Right lobe of liver (tissue), 6 donors: ENCODE measurements around the gene THUMPD2. TPM values are rescaled to one million over a fixed set of nuclear protein-coding genes. Genes with fewer than 3 reads are reported as not detected.
"Not testable (repeated sequence)": the region's sequence is repeated elsewhere in the genome, so short reads cannot be mapped to it uniquely, and the experiment has no call there.

Source experiments
- ATAC-seq, 4 donors: fragments of 200-7000 bp; cut with Tn5 transposase; one replicate each; pipeline ENCODE4 v1.9.1; 2020; ENCODE audit warnings: mild to moderate bottlenecking in 4 of 4, moderate library complexity in 4 of 4
- DNase-seq, 3 donors: peaks; one replicate each; pipeline ENCODE4 v3.0.0-alpha.2; 2020
- H3K27ac ChIP-seq, 3 donors: fragments of 200-600 bp; one replicate each; pipeline ENCODE4 v1.8.0; 2022
- H3K27me3 ChIP-seq, 2 donors: fragments of 200-600 bp; one replicate each; pipeline ENCODE4 v1.8.0; 2022
- H3K36me3 ChIP-seq, 4 donors: fragments of 200-600 bp; sonication (generic) in 1 of 4; one replicate each; pipeline versions ENCODE4 v1.5.1 to v1.8.0; 2017 to 2022; ENCODE audit warnings: control low read depth in 1 of 4
- H3K4me1 ChIP-seq, 4 donors: fragments of 200-600 bp; sonication (generic) in 1 of 4; one replicate each; pipeline versions ENCODE4 v1.5.1 to v1.8.0; 2017 to 2022; ENCODE audit warnings: control low read depth in 1 of 4
- H3K4me3 ChIP-seq, 3 donors: fragments of 200-600 bp; one replicate each; pipeline ENCODE4 v1.8.0; 2022
- H3K9me3 ChIP-seq, 4 donors: fragments of 200-600 bp; sonication (generic) in 1 of 4; one replicate each; pipeline versions ENCODE4 v1.5.1 to v1.8.0; 2017 to 2022; ENCODE audit warnings: control low read depth in 1 of 4
- CTCF ChIP-seq, 4 donors: fragments of 200-600 bp in 3 of 4; fragments of 450-650 bp in 1 of 4; IDR thresholded peaks; one replicate each; pipeline versions ENCODE4 v1.5.1 to v1.8.0; 2016 to 2022; ENCODE audit warnings: antibody characterized with exemption in 4 of 4, mild to moderate bottlenecking in 2 of 4
- POLR2A ChIP-seq: fragments of 450-650 bp; IDR thresholded peaks from one replicate; pipeline ENCODE4 v1.6.1; 2017; ENCODE audit warnings: antibody characterized with exemption, mild to moderate bottlenecking
- WGBS: methylation state at CpG from one replicate; pipeline ENCODE4 v1.1.6; 2018; ENCODE audit warnings: low coverage, low lambda C conversion rate; ENCODE audit not compliant: insufficient coverage; ENCODE audit errors: missing lambda C conversion rate; 5-methylcytosine and 5-hydroxymethylcytosine counted together
- intact Hi-C, 2 donors: fragments of 100-400 bp; cut with DNase I; formaldehyde crosslinking; loops; one replicate each; pipeline versions ENCODE4 v1.11.2 to v1.14.1; 2022
- total RNA-seq, 6 experiments: library from RNA; depleted of rRNA in 2 of 6; stranded (reverse); fragments of >200 nt in 2 of 6; fragmentation: NEBNext Ultra II Directional in 3 of 6; extraction: Animal tissue kit (Norgen Biotek cat#: 25700) in 3 of 6; gene quantifications; one replicate each; pipeline versions ENCODE4 v1.1.0 to v1.2.4, GENCODE V29; 2016 to 2023
- donor health status: DM: no; HTN: yes; CAD: no.
- donor health status: DM: no; HTN: no; CAD: no.
- donor health status: DM: no; HTN: no; CAD: no.
- donor health status: DM: no; HTN: yes; CAD: no.
- donor health status: DM: no; HTN: yes; CAD: no.

Gene THUMPD2
- total RNA-seq, 6 experiments from 2014 or later: 1.6 to 4.3 (median 3.4) TPM

GRCh38 chr2:39728941-39729351 is 50.1 kb downstream of the THUMPD2 start:
- no peaks in the 10 kb centered on the region for H3K27me3 ChIP-seq
- peak; percentile 58 to 64 (median 60) for ATAC-seq
- peak in 1 of 3 donors; percentile 33 for DNase-seq
- H3K36me3 ChIP-seq: no peaks in the 10 kb centered on the region
- H3K4me1 ChIP-seq: no peaks in the 10 kb centered on the region
- 28% methylated on average over 3 of the region's 5 CpGs for WGBS
- H3K9me3 ChIP-seq: no peaks in the 10 kb centered on the region
- no peak overlapping the region for H3K4me3 ChIP-seq
- no peak overlapping the region for H3K27ac ChIP-seq
- intact Hi-C loops: no loop called here
- TF ChIP-seq CTCF (IDR thresholded peaks at IDR 0.05): peak; percentile 45 to 63 (median 57)
- TF ChIP-seq POLR2A: no peak

GRCh38 chr2:39728085-39728484 is 51.0 kb downstream of the THUMPD2 start:
- H3K9me3 ChIP-seq, intact Hi-C loops, H3K36me3 ChIP-seq, H3K27ac ChIP-seq, H3K4me1 ChIP-seq, DNase-seq, H3K4me3 ChIP-seq, H3K27me3 ChIP-seq, ATAC-seq: not testable (repeated sequence)
- WGBS: 72% methylated on average over 4 of the region's 4 CpGs

- Histone ChIP-seq H3K4me1 (no peaks in the 10 kb centered on the region), H3K36me3 (no peaks in the 10 kb centered on the region), H3K9me3 (no peaks in the 10 kb centered on the region), H3K4me3 (no peak overlapping the region), H3K27ac (no peak overlapping the region), H3K27me3 (no peaks in the 10 kb centered on the region)
- TF ChIP-seq POLR2A: no peak
- WGBS: 85% methylated on average over 5 of the region's 5 CpGs
- ATAC-seq (no peak), DNase-seq (no peak)
- intact Hi-C loops: no loop called here
Observed at GRCh38 chr2:39725401-39725800, 53.7 kb downstream of the THUMPD2 start.

- no peak for ATAC-seq
- 86% methylated on average over 4 of the region's 4 CpGs for WGBS
- no peak overlapping the region for H3K27ac ChIP-seq
Observed at GRCh38 chr2:39724828-39725144, 54.3 kb downstream of the THUMPD2 start.

GRCh38 chr2:39723946-39724827 is 54.9 kb downstream of the THUMPD2 start:
- DNase-seq: no peak
- no peak for ATAC-seq
- Histone ChIP-seq H3K9me3 (no peaks in the 10 kb centered on the region), H3K27me3 (no peaks in the 10 kb centered on the region), H3K4me1 (no peaks in the 10 kb centered on the region), H3K4me3 (no peak overlapping the region), H3K27ac (no peak overlapping the region), H3K36me3 (no peaks in the 10 kb centered on the region)
- WGBS: 68% methylated on average over 9 of the region's 9 CpGs
- TF ChIP-seq CTCF (IDR thresholded peaks at IDR 0.05) (no peak), POLR2A (no peak)
- intact Hi-C loops: no loop called here

More at GRCh38 chr2:39724828-39725144, 54.3 kb downstream of the THUMPD2 start:
- H3K9me3 ChIP-seq: no peaks in the 10 kb centered on the region
- no peaks in the 10 kb centered on the region for H3K27me3 ChIP-seq
- no peaks in the 10 kb centered on the region for H3K4me1 ChIP-seq
- H3K4me3 ChIP-seq: no peak overlapping the region
- TF ChIP-seq POLR2A: no peak
- no peak for TF ChIP-seq CTCF (IDR thresholded peaks at IDR 0.05)
- H3K36me3 ChIP-seq: no peaks in the 10 kb centered on the region
- intact Hi-C loops: no loop called here
- DNase-seq: no peak
